Panc1 (cell line): Measurements from ENCODE around the gene MAPRE2.

Source experiments
- POLR2AphosphoS5 ChIP-seq: IDR thresholded peaks from 2 replicates; pipeline ENCODE4 v1.6.1; 2012; ENCODE audit warnings: mild to moderate bottlenecking, low read depth, low read length, moderate library complexity
- SIN3A ChIP-seq: IDR thresholded peaks from 2 replicates; pipeline ENCODE4 v1.6.1; 2012; ENCODE audit warnings: low read depth, mild to moderate bottlenecking, low read length, moderate library complexity, borderline replicate concordance; ENCODE audit not compliant: insufficient read depth
- TCF7L2 ChIP-seq: IDR thresholded peaks from 2 replicates; pipeline ENCODE4 v1.6.1; 2011; ENCODE audit warnings: mild to moderate bottlenecking, low read depth, low read length, inconsistent platforms
- TF ChIP-seq, protein P1 (sequence below): fragments of 450-650 bp; IDR thresholded peaks from 2 replicates; pipeline ENCODE4 v1.5.1; 2017; ENCODE audit warnings: mild to moderate bottlenecking
- TF ChIP-seq, protein P2 (sequence below), 2 experiments: IDR thresholded peaks; 2 replicates each; pipeline ENCODE4 v1.6.1; 2011 to 2012; ENCODE audit warnings: low read depth in 2 of 2, control low read depth in 1 of 2, low read length in 1 of 2, mild to moderate bottlenecking in 1 of 2, moderate library complexity in 1 of 2; ENCODE audit not compliant: insufficient read depth in 1 of 2

DNA sequence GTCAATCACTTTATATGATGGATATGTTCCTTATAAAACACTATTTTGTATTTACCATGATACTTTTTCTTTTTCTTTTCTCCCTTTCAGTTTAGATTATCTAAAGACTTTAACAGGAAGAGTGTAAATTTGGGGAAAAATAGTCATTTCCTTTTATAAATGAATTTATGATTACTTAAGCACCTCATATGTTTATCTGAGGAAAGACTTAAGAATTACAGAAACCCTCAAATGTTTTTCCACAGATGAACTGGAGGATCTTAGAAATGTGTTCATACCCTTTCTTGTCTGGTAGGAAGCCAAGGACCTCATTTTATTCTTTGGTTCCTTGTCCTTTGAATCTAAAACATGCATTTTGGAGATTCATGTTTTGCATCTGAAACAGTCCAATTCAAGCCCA, 36.7 kb downstream of the MAPRE2 start:
- TF ChIP-seq, protein P1, sequence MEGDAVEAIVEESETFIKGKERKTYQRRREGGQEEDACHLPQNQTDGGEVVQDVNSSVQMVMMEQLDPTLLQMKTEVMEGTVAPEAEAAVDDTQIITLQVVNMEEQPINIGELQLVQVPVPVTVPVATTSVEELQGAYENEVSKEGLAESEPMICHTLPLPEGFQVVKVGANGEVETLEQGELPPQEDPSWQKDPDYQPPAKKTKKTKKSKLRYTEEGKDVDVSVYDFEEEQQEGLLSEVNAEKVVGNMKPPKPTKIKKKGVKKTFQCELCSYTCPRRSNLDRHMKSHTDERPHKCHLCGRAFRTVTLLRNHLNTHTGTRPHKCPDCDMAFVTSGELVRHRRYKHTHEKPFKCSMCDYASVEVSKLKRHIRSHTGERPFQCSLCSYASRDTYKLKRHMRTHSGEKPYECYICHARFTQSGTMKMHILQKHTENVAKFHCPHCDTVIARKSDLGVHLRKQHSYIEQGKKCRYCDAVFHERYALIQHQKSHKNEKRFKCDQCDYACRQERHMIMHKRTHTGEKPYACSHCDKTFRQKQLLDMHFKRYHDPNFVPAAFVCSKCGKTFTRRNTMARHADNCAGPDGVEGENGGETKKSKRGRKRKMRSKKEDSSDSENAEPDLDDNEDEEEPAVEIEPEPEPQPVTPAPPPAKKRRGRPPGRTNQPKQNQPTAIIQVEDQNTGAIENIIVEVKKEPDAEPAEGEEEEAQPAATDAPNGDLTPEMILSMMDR: no peak
- TF ChIP-seq, protein P2, sequence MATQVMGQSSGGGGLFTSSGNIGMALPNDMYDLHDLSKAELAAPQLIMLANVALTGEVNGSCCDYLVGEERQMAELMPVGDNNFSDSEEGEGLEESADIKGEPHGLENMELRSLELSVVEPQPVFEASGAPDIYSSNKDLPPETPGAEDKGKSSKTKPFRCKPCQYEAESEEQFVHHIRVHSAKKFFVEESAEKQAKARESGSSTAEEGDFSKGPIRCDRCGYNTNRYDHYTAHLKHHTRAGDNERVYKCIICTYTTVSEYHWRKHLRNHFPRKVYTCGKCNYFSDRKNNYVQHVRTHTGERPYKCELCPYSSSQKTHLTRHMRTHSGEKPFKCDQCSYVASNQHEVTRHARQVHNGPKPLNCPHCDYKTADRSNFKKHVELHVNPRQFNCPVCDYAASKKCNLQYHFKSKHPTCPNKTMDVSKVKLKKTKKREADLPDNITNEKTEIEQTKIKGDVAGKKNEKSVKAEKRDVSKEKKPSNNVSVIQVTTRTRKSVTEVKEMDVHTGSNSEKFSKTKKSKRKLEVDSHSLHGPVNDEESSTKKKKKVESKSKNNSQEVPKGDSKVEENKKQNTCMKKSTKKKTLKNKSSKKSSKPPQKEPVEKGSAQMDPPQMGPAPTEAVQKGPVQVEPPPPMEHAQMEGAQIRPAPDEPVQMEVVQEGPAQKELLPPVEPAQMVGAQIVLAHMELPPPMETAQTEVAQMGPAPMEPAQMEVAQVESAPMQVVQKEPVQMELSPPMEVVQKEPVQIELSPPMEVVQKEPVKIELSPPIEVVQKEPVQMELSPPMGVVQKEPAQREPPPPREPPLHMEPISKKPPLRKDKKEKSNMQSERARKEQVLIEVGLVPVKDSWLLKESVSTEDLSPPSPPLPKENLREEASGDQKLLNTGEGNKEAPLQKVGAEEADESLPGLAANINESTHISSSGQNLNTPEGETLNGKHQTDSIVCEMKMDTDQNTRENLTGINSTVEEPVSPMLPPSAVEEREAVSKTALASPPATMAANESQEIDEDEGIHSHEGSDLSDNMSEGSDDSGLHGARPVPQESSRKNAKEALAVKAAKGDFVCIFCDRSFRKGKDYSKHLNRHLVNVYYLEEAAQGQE (IDR thresholded peaks at IDR 0.05; ENCODE audit: insufficient read depth in 1 of 2, low read depth in 2 of 2, low read length in 1 of 2): no peak
- TF ChIP-seq POLR2AphosphoS5 (no peak), TCF7L2 (no peak), SIN3A (no peak)
